Medulla oblongata (tissue), 1 donor: ENCODE measurements around the gene KCNN2.

ENCODE experiments used
- DNase-seq: peaks from one replicate; pipeline ENCODE4 v3.0.0-alpha.2; 2015; ENCODE audit errors: extremely low spot score

Gene KCNN2

DNA sequence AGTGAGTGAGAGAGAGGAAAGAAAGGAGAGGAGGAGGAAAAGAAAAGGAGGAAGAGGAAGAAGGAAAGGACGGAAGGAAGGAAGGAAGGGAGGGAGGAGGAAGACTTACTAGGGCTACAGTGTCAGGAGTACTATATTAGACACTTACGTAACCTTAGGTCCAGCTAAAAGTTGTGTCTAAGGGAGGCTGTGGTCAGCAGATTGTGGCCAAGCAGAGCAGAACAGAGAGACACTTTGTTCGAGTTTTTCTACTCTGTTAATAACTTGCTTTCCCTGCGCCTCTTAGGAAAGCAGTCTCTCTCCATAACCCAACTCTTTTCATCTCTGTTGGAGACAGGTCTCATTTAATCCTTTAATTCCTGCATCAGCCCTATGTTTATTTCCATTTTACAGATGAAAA, 138.9 kb downstream of the KCNN2 start:
- DNase-seq = no peak

- DNase-seq = no peak
Measured at GRCh38 chr5:114504560-114504959, 142.7 kb downstream of the KCNN2 start.

DNA sequence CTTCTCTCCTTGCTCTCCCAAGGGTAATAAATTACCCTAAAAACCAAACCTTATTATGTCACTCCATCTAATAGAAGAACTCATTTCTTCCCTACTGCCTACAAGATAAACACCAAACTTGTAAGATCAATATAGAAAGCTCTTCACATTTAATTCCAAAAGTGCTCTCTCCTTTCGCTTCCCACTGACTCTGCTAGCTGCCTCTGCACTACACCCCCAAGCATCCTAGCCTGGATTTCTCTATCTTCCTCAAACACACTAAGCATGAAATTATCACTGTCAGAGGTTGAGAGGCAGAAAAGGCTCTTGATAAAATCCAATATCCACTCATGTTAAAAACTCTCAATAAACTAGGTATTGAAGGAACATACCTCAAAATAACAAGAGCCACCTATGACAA, 162.4 kb downstream of the KCNN2 start:
- DNase-seq = no peak

DNA sequence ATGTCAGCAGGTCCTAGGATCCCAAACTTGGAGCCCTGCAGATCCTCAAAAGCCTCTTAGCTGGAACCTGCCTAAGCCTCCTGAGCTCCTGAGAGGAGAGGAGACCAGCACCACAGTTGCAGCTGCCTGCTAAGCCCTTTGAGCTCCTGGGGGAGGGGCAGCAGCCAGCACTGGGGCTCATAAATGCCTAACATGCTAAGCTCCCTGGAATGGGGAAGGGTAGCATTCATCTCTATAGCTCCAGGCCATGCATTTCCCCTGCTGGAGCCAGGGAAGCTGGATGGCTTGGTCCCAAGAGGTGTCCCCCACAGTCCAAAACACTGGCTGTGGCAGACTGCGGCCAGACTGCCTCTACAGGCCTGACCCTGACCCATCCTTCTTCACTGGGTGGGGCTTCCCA, 182.7 kb downstream of the KCNN2 start:
- DNase-seq = no peak
